ENCODE data around the gene DCUN1D1. TPM values are rescaled to one million over a fixed set of nuclear protein-coding genes. Genes with fewer than 3 reads are reported as not detected.

DCUN1D1 gene
- total RNA-seq, 4 donors from 2014 or later = 20.5 to 31.4 (median 27.4) TPM

- WGBS, 2 donors (ENCODE audit: low coverage in 1 of 2) = 85 to 94% methylated on average over 1 to 3 of the region's 3 CpGs
- H3K36me3 ChIP-seq = peaks cover 0 to 8% (median 1%) of the 10 kb centered on the region in 4 donors
Observed at GRCh38 chr3:183018421-183019192, 38.3 kb upstream of the DCUN1D1 start.

GRCh38 chr3:183015185-183015584, 34.8 kb upstream of the DCUN1D1 start:
- H3K4me3 ChIP-seq = no peak overlapping the region
- no peaks in the 10 kb centered on the region for H3K9me3 ChIP-seq
- TF ChIP-seq EP300 (IDR thresholded peaks at IDR 0.05; ENCODE audit: low read depth) (no peak), POLR2AphosphoS5 (IDR thresholded peaks at IDR 0.05) (no peak), CTCF (IDR thresholded peaks at IDR 0.05) (no peak), POLR2A (IDR thresholded peaks at IDR 0.05) (no peak)
- H3K27ac ChIP-seq = no peak overlapping the region
- no peaks in the 10 kb centered on the region for H3K27me3 ChIP-seq
- WGBS, 2 donors (ENCODE audit: low coverage in 1 of 2) = 82 to 87% methylated on average over 2 of the region's 2 CpGs
- no peaks in the 10 kb centered on the region for H3K4me1 ChIP-seq
- no peak for DNase-seq
- intact Hi-C loops (cut with DNase I; ENCODE audit: low total_unique reads) (no loop called here), in situ Hi-C loops (cut with MboI; ENCODE audit: low pct_ligation_motif_present in 1 of 4, low pct_unique_long_range_greater_than_20kb in 1 of 4, low sequenced_read_pairs in 3 of 4) (no loop called here)
- H3K36me3 ChIP-seq = peaks cover 0 to 6% (median 1%) of the 10 kb centered on the region in 4 donors

More at GRCh38 chr3:183018421-183019192, 38.3 kb upstream of the DCUN1D1 start:
- H3K27ac ChIP-seq = no peak overlapping the region
- H3K4me3 ChIP-seq = no peak overlapping the region
- in situ Hi-C loops (cut with MboI; ENCODE audit: low pct_ligation_motif_present in 1 of 4, low pct_unique_long_range_greater_than_20kb in 1 of 4, low sequenced_read_pairs in 3 of 4) (no loop called here), intact Hi-C loops (cut with DNase I; ENCODE audit: low total_unique reads) (no loop called here)
- DNase-seq = no peak
- no peak for TF ChIP-seq CTCF (IDR thresholded peaks at IDR 0.05)
- TF ChIP-seq EP300 (IDR thresholded peaks at IDR 0.05; ENCODE audit: low read depth) = no peak
- TF ChIP-seq POLR2AphosphoS5 (IDR thresholded peaks at IDR 0.05) = no peak
- TF ChIP-seq POLR2A (IDR thresholded peaks at IDR 0.05) = no peak
- peaks cover 0 to 9% (median 0%) of the 10 kb centered on the region in 4 donors for H3K4me1 ChIP-seq
- H3K9me3 ChIP-seq = no peaks in the 10 kb centered on the region
- H3K27me3 ChIP-seq = no peaks in the 10 kb centered on the region

GRCh38 chr3:183013856-183014255, 33.5 kb upstream of the DCUN1D1 start:
- 78 to 90% methylated on average over 6 of the region's 6 CpGs for WGBS, 2 donors (ENCODE audit: low coverage in 1 of 2)
- Histone ChIP-seq H3K36me3 (no peaks in the 10 kb centered on the region), H3K9me3 (no peaks in the 10 kb centered on the region), H3K27me3 (no peaks in the 10 kb centered on the region), H3K4me3 (no peak overlapping the region), H3K4me1 (no peaks in the 10 kb centered on the region), H3K27ac (no peak overlapping the region)
- DNase-seq = no peak
- in situ Hi-C loops (cut with MboI; ENCODE audit: low pct_ligation_motif_present in 1 of 4, low pct_unique_long_range_greater_than_20kb in 1 of 4, low sequenced_read_pairs in 3 of 4) = no loop called here
- intact Hi-C loops (cut with DNase I; ENCODE audit: low total_unique reads) = no loop called here
- TF ChIP-seq POLR2A (IDR thresholded peaks at IDR 0.05) (no peak), POLR2AphosphoS5 (IDR thresholded peaks at IDR 0.05) (no peak), CTCF (IDR thresholded peaks at IDR 0.05) (no peak), EP300 (IDR thresholded peaks at IDR 0.05; ENCODE audit: low read depth) (no peak)

GRCh38 chr3:183013074-183013473, 32.7 kb upstream of the DCUN1D1 start:
- H3K4me1 ChIP-seq = no peaks in the 10 kb centered on the region
- no peak for TF ChIP-seq EP300 (IDR thresholded peaks at IDR 0.05; ENCODE audit: low read depth)
- TF ChIP-seq POLR2AphosphoS5 (IDR thresholded peaks at IDR 0.05) = no peak
- TF ChIP-seq CTCF (IDR thresholded peaks at IDR 0.05) = no peak
- no peak for TF ChIP-seq POLR2A (IDR thresholded peaks at IDR 0.05)
- intact Hi-C loops (cut with DNase I; ENCODE audit: low total_unique reads) = no loop called here
- H3K9me3 ChIP-seq = no peaks in the 10 kb centered on the region
- DNase-seq = no peak
- no peak overlapping the region for H3K4me3 ChIP-seq
- H3K36me3 ChIP-seq = no peaks in the 10 kb centered on the region
- WGBS, 2 donors (ENCODE audit: low coverage in 1 of 2) = 92 to 96% methylated on average over 5 of the region's 5 CpGs
- H3K27me3 ChIP-seq = no peaks in the 10 kb centered on the region
- in situ Hi-C loops (cut with MboI; ENCODE audit: low pct_ligation_motif_present in 1 of 4, low pct_unique_long_range_greater_than_20kb in 1 of 4, low sequenced_read_pairs in 3 of 4) = no loop called here
- H3K27ac ChIP-seq = no peak overlapping the region
